Stimulated activated naive CD8-positive, alpha-beta T cell treated with anti-CD3 and anti-CD28 coated beads, Interleukin-15, amount 100 ng/mL, for 72 hours (primary cell): Measurements from ENCODE around the gene EPS8L3.
"Not testable (repeated sequence)": the region's sequence is repeated elsewhere in the genome, so short reads cannot be mapped to it uniquely, and the experiment has no call there.

Source experiments
- ATAC-seq: fragments of 150-1000 bp; cut with Tn5 transposase; 2 replicates; pipeline ENCODE4 v1.10.0; 2021; ENCODE audit warnings: mild to moderate bottlenecking, moderate library complexity
- DNase-seq, 2 donors: peaks; one replicate each; pipeline ENCODE4 v3.0.0; 2021 to 2022
- H3K27ac Mint-ChIP-seq, 2 donors: one replicate each; pipeline ENCODE4 v1.8.0; 2022; ENCODE audit warnings: mild to moderate bottlenecking in 2 of 2, mixed read lengths in 2 of 2, moderate library complexity in 2 of 2
- H3K27me3 Mint-ChIP-seq: one replicate; pipeline ENCODE4 v1.8.0; 2022; ENCODE audit warnings: mixed read lengths
- H3K4me1 Mint-ChIP-seq: one replicate; pipeline ENCODE4 v1.8.0; 2022; ENCODE audit warnings: mild to moderate bottlenecking, mixed read lengths
- H3K4me3 Mint-ChIP-seq, 2 donors: one replicate each; pipeline ENCODE4 v1.8.0; 2022; ENCODE audit warnings: mild to moderate bottlenecking in 2 of 2, mixed read lengths in 2 of 2, moderate library complexity in 1 of 2
- H3K9me3 Mint-ChIP-seq, 2 donors: one replicate each; pipeline ENCODE4 v1.8.0; 2022; ENCODE audit warnings: mixed read lengths in 2 of 2

The EPS8L3 gene

GRCh38 chr1:109764561-109765482 lies 1.1 kb upstream of the EPS8L3 start:
- no peaks in the 10 kb centered on the region for H3K27me3 Mint-ChIP-seq
- no peak for ATAC-seq
- DNase-seq, result peak in 1 of 2 donors; percentile 7
- peak overlapping the region in 1 of 2 donors; percentile 75 for H3K27ac Mint-ChIP-seq
- H3K4me1 Mint-ChIP-seq, result no peaks in the 10 kb centered on the region
- no peaks in the 10 kb centered on the region for H3K9me3 Mint-ChIP-seq
- no peak overlapping the region for H3K4me3 Mint-ChIP-seq

- Mint-ChIP-seq H3K27me3 (no peaks in the 10 kb centered on the region), H3K4me3 (no peak overlapping the region), H3K4me1 (no peaks in the 10 kb centered on the region), H3K27ac (no peak overlapping the region), H3K9me3 (no peaks in the 10 kb centered on the region)
- peak in 1 of 2 donors; percentile 4 for DNase-seq
- no peak for ATAC-seq
These were observed 690 bp downstream of the EPS8L3 start for GRCh38 chr1:109762821-109763645.

GRCh38 chr1:109762039-109762585 lies 1.6 kb downstream of the EPS8L3 start:
- H3K4me1 Mint-ChIP-seq, result no peaks in the 10 kb centered on the region
- peak overlapping the region in 1 of 2 donors; percentile 52 for H3K27ac Mint-ChIP-seq
- ATAC-seq (no peak), DNase-seq (peak in 1 of 2 donors; percentile 1)
- no peaks in the 10 kb centered on the region for H3K27me3 Mint-ChIP-seq
- H3K4me3 Mint-ChIP-seq, result no peak overlapping the region
- H3K9me3 Mint-ChIP-seq, result no peaks in the 10 kb centered on the region

DNA sequence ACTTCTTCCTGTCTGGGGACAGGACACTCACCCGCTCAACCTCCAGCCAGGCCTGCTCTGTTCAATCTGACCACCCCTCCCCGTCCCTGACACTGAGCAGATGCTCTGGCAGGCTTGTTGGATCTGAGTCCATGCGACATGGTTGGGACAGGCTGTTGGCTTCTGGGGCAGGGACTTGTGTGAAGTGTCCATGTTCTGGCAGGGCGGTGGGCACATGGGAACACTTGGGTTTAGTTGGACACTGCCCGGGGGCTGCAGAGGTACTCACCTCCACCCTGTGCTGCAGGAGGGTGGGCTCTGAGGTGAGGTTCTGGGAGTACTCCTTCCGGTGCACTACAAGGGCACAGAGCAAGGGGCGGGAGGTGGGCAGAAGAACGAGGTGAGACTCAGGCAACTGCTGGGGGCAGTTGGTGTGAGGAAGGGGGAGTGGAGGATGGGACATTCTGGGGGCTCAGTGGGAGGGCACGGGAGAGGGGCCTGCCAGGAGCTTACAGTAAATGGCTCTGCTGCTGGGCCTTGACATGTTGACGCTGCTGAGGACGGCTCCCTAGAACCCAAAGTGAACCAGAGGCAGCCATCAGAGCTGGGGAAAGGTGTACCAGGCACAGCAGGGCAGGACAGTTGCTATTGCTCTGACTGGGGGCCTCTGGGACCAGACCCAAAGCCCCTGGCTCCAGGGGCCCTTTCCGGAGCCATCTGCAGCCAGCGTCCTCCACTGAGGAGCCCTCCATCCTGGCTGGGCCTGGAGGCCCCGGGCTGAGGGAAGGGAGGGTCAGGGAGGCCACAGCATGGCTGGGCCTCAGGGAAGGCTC lies 2.3 kb downstream of the EPS8L3 start:
- Mint-ChIP-seq H3K27ac (no peak overlapping the region), H3K4me1 (no peaks in the 10 kb centered on the region), H3K4me3 (no peak overlapping the region), H3K27me3 (no peaks in the 10 kb centered on the region), H3K9me3 (no peaks in the 10 kb centered on the region)
- peak in 1 of 2 donors; percentile 8 for DNase-seq
- no peak for ATAC-seq

GRCh38 chr1:109760581-109761226 lies 3.0 kb downstream of the EPS8L3 start:
- no peak overlapping the region for H3K4me3 Mint-ChIP-seq
- no peaks in the 10 kb centered on the region for H3K27me3 Mint-ChIP-seq
- DNase-seq (peak in 1 of 2 donors; percentile 6), ATAC-seq (no peak)
- H3K27ac Mint-ChIP-seq, result peak overlapping the region; percentile 59 to 68
- H3K9me3 Mint-ChIP-seq, result no peaks in the 10 kb centered on the region
- no peaks in the 10 kb centered on the region for H3K4me1 Mint-ChIP-seq

DNA sequence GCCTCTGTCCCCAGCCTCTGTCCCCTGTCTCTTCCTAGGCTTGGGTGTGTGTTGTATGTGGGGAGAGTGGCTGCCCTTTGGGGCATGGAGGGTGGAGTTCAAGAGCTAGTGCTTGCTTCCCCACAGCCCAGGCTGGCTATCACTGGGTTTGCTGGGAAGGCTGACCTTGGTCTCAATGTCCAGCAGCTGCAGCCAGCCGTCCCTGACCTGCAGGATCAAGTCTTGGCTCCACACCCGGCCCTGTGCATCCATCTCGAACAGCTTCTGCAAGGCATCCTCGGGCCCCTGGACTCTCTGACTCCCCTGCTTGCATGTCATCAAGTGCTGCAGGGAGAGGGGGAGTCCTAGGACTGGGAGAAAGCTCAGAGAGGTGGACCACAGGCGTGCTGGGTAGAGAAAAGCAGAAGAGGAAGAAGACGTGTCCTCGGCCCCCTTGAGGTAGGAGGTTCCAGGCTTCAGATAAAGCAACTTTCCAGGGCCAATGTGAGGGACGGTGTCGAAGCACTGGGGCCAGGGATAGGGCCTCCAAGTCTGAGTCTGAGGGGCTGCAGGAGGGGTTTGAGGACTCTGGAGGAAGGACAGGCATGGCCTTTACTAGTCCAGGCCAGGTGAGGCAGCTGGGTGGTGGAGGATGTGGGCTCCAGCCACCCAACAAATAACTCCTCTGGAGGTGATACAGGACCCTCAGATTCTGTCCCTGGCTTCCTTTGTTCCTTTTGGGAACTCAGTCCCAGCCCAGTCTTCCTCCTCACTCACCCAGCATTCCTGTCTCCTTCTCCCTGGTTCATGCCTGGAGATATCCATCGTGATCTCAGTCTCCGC lies 4.0 kb downstream of the EPS8L3 start:
- Mint-ChIP-seq H3K4me1 (no peaks in the 10 kb centered on the region), H3K9me3 (no peaks in the 10 kb centered on the region), H3K27me3 (no peaks in the 10 kb centered on the region), H3K27ac (no peak overlapping the region), H3K4me3 (no peak overlapping the region)
- DNase-seq (peak in 1 of 2 donors; percentile 4), ATAC-seq (no peak)

DNA sequence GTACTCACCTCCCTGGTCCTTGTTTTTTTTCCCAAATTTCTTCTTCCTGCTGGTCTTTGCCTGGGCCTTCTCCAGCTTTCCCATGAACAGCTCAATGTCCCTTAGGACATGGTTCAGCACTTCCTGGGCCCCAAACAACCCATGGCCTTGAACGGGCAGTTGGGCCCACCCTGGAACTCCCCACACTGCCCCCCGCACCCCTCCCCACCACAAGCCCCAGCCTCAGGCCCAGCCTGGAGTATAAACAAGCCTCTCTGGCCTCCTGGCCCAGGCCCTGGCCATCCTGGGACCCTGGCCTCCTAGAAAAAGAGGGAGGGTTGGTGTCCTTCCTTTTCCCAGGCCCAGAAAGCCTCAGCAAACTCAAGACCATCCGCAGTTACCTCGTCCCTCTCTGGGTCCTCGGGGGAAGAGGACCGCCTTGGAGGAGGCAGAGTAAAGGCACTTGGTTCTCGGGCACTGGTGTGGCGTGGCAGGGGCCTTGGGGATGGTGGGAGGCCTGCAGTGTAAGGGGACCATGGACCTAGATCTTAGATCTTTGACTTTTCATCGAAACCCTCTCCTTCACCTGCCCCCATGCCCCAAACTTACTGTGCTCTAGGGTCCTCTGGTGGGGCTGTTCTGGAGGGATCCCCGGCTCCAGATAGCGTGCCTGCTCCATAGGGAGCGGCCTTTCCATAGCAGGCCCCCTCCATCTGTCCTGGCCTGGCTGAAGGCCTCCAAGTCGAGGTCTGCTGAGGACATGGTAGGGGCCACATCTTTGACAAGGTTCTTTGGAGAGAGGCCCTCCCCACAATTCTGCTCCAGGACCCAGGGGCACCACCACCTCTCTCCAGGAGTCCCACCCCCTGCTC lies 5.6 kb downstream of the EPS8L3 start:
- no peaks in the 10 kb centered on the region for H3K4me1 Mint-ChIP-seq
- no peaks in the 10 kb centered on the region for H3K9me3 Mint-ChIP-seq
- ATAC-seq (peak; percentile 10), DNase-seq (peak in 1 of 2 donors; percentile 6)
- H3K27ac Mint-ChIP-seq, result peak overlapping the region in 1 of 2 donors; percentile 79
- no peaks in the 10 kb centered on the region for H3K27me3 Mint-ChIP-seq
- no peak overlapping the region for H3K4me3 Mint-ChIP-seq

- no peaks in the 10 kb centered on the region for H3K4me1 Mint-ChIP-seq
- ATAC-seq (no peak), DNase-seq (peak in 1 of 2 donors; percentile 5)
- H3K4me3 Mint-ChIP-seq, result no peak overlapping the region
- no peaks in the 10 kb centered on the region for H3K9me3 Mint-ChIP-seq
- H3K27ac Mint-ChIP-seq, result no peak overlapping the region
- peaks cover 11% of the 10 kb centered on the region for H3K27me3 Mint-ChIP-seq
These were observed 6.7 kb downstream of the EPS8L3 start for GRCh38 chr1:109756848-109757521.

GRCh38 chr1:109756325-109756724 lies 7.4 kb downstream of the EPS8L3 start:
- DNase-seq, H3K4me3 Mint-ChIP-seq, ATAC-seq, H3K9me3 Mint-ChIP-seq, H3K4me1 Mint-ChIP-seq: not testable (repeated sequence)
- Mint-ChIP-seq H3K27ac (peak overlapping the region in 1 of 2 donors; percentile 2), H3K27me3 (peaks cover 17% of the 10 kb centered on the region)

- ATAC-seq, result no peak
- Mint-ChIP-seq H3K27ac (no peak overlapping the region), H3K27me3 (peaks cover 25% of the 10 kb centered on the region), H3K9me3 (no peaks in the 10 kb centered on the region), H3K4me3 (no peak overlapping the region), H3K4me1 (no peaks in the 10 kb centered on the region)
- no peak for DNase-seq
These were observed 9.0 kb downstream of the EPS8L3 start for GRCh38 chr1:109754738-109755137.

GRCh38 chr1:109751531-109752260 lies 12.0 kb downstream of the EPS8L3 start:
- DNase-seq, result peak in 1 of 2 donors; percentile 5
- Mint-ChIP-seq H3K4me3 (no peak overlapping the region), H3K9me3 (no peaks in the 10 kb centered on the region), H3K27me3 (peaks cover 39% of the 10 kb centered on the region), H3K27ac (no peak overlapping the region), H3K4me1 (no peaks in the 10 kb centered on the region)
- no peak for ATAC-seq

GRCh38 chr1:109750920-109751319 lies 12.8 kb downstream of the EPS8L3 start:
- ATAC-seq (no peak), DNase-seq (peak in 1 of 2 donors; percentile 0)
- no peak overlapping the region for H3K4me3 Mint-ChIP-seq
- no peaks in the 10 kb centered on the region for H3K9me3 Mint-ChIP-seq
- H3K27me3 Mint-ChIP-seq, result peaks cover 43% of the 10 kb centered on the region
- H3K4me1 Mint-ChIP-seq, result no peaks in the 10 kb centered on the region
- no peak overlapping the region for H3K27ac Mint-ChIP-seq
